NCI-H2107 treated with DMSO at 0.1 percent for 48 hours (cell line): ENCODE measurements around the gene GRK5.

Source experiments
- DNase-seq: peaks from one replicate; lab custom pipeline; 2025; ENCODE audit not compliant: unreplicated experiment; lab: John Stamatoyannopoulos, UW

Gene GRK5

GRCh38 chr10:119470920-119471702 lies 263.7 kb downstream of the GRK5 start:
- DNase-seq, result no peak

GRCh38 chr10:119473771-119474170 lies 266.4 kb downstream of the GRK5 start:
- DNase-seq, result no peak

- no peak for DNase-seq
Observed at GRCh38 chr10:119474606-119475005, 267.2 kb downstream of the GRK5 start.

GRCh38 chr10:119477444-119477843 lies 270.1 kb downstream of the GRK5 start:
- DNase-seq, result no peak

GRCh38 chr10:119478111-119478802 lies 270.9 kb downstream of the GRK5 start:
- DNase-seq, result no peak

GRCh38 chr10:119478811-119479341 lies 271.5 kb downstream of the GRK5 start:
- DNase-seq, result no peak

GRCh38 chr10:119479532-119479931 lies 272.2 kb downstream of the GRK5 start:
- DNase-seq, result no peak

- DNase-seq, result no peak
Observed at GRCh38 chr10:119480667-119481066, 273.3 kb downstream of the GRK5 start.

GRCh38 chr10:119481781-119482426 lies 274.5 kb downstream of the GRK5 start:
- no peak for DNase-seq

- no peak for DNase-seq
Observed at GRCh38 chr10:119483001-119483400, 275.6 kb downstream of the GRK5 start.

GRCh38 chr10:119483839-119484238 lies 276.5 kb downstream of the GRK5 start:
- no peak for DNase-seq

- no peak for DNase-seq
Observed at GRCh38 chr10:119488675-119489074, 281.3 kb downstream of the GRK5 start.

GRCh38 chr10:119489991-119490326 lies 282.6 kb downstream of the GRK5 start:
- DNase-seq, result no peak

GRCh38 chr10:119491966-119492757 lies 284.8 kb downstream of the GRK5 start:
- no peak for DNase-seq

GRCh38 chr10:119493155-119493554 lies 285.8 kb downstream of the GRK5 start:
- no peak for DNase-seq

GRCh38 chr10:119494236-119495020 lies 287.1 kb downstream of the GRK5 start:
- DNase-seq, result no peak

GRCh38 chr10:119495021-119495505 lies 287.7 kb downstream of the GRK5 start:
- DNase-seq, result no peak

- no peak for DNase-seq
Observed at GRCh38 chr10:119495545-119495944, 288.2 kb downstream of the GRK5 start.

GRCh38 chr10:119496273-119496672 lies 288.9 kb downstream of the GRK5 start:
- DNase-seq, result no peak

GRCh38 chr10:119497243-119497642 lies 289.9 kb downstream of the GRK5 start:
- no peak for DNase-seq
